ENCODE data around the gene PTGFRN.

The PTGFRN gene

GRCh38 chr1:117000142-117000541, 90.4 kb downstream of the PTGFRN start:
- DNase-seq (ENCODE audit: low read depth): no peak

- no peak for DNase-seq (ENCODE audit: low read depth)
Measured at GRCh38 chr1:117001254-117001927, 91.7 kb downstream of the PTGFRN start, which contains the start of gene CD101. Gene CD101 (plus strand): TSS chr1:117001760. CDS start chr1:117001818, 58 bp downstream.

- DNase-seq (ENCODE audit: low read depth): no peak
Measured at GRCh38 chr1:117003223-117003875, 93.6 kb downstream of the PTGFRN start.

GRCh38 chr1:117007719-117008013, 98.0 kb downstream of the PTGFRN start:
- DNase-seq (ENCODE audit: low read depth): no peak

- DNase-seq (ENCODE audit: low read depth): no peak
Measured at GRCh38 chr1:117008656-117009055, 98.9 kb downstream of the PTGFRN start.

GRCh38 chr1:117009132-117009531, 99.4 kb downstream of the PTGFRN start:
- DNase-seq (ENCODE audit: low read depth): no peak

- DNase-seq (ENCODE audit: low read depth): no peak
Measured at GRCh38 chr1:117010310-117010969, 100.7 kb downstream of the PTGFRN start.

GRCh38 chr1:117011334-117011733, 101.6 kb downstream of the PTGFRN start:
- no peak for DNase-seq (ENCODE audit: low read depth)

- no peak for DNase-seq (ENCODE audit: low read depth)
Measured at GRCh38 chr1:117013309-117013858, 103.7 kb downstream of the PTGFRN start.

- DNase-seq (ENCODE audit: low read depth): no peak
Measured at GRCh38 chr1:117014209-117014608, 104.5 kb downstream of the PTGFRN start.

- no peak for DNase-seq (ENCODE audit: low read depth)
Measured at GRCh38 chr1:117015724-117016123, 106.0 kb downstream of the PTGFRN start.

- DNase-seq (ENCODE audit: low read depth): no peak
Measured at GRCh38 chr1:117017062-117017461, 107.3 kb downstream of the PTGFRN start.

GRCh38 chr1:117017648-117018047, 107.9 kb downstream of the PTGFRN start:
- no peak for DNase-seq (ENCODE audit: low read depth)

- DNase-seq (ENCODE audit: low read depth): no peak
Measured at GRCh38 chr1:117020526-117021156, 110.9 kb downstream of the PTGFRN start.

- no peak for DNase-seq (ENCODE audit: low read depth)
Measured at GRCh38 chr1:117022114-117022513, 112.4 kb downstream of the PTGFRN start.

GRCh38 chr1:117025568-117025967, 115.9 kb downstream of the PTGFRN start:
- no peak for DNase-seq (ENCODE audit: low read depth)

GRCh38 chr1:117026361-117026760, 116.6 kb downstream of the PTGFRN start:
- no peak for DNase-seq (ENCODE audit: low read depth)

- DNase-seq (ENCODE audit: low read depth): no peak
Measured at GRCh38 chr1:117029685-117030084, 120.0 kb downstream of the PTGFRN start.

GRCh38 chr1:117030271-117030877, 120.7 kb downstream of the PTGFRN start:
- DNase-seq (ENCODE audit: low read depth): no peak

GRCh38 chr1:117032266-117032665, 122.5 kb downstream of the PTGFRN start:
- DNase-seq (ENCODE audit: low read depth): no peak

- DNase-seq (ENCODE audit: low read depth): no peak
Measured at GRCh38 chr1:117032681-117033539, 123.2 kb downstream of the PTGFRN start.

Data from activated T-helper 1 cell treated with Interleukin-2 at 50 U/mL for 16 hours (primary cell).